Left hindlimb (tissue), 1 donor: ENCODE measurements around the gene CNIH1.
"Not testable (repeated sequence)": the region's sequence is repeated elsewhere in the genome, so short reads cannot be mapped to it uniquely, and the experiment has no call there.

ENCODE experiments used
- DNase-seq: peaks from one replicate; pipeline ENCODE4 v3.0.0-alpha.2; 2018

The CNIH1 gene

DNA sequence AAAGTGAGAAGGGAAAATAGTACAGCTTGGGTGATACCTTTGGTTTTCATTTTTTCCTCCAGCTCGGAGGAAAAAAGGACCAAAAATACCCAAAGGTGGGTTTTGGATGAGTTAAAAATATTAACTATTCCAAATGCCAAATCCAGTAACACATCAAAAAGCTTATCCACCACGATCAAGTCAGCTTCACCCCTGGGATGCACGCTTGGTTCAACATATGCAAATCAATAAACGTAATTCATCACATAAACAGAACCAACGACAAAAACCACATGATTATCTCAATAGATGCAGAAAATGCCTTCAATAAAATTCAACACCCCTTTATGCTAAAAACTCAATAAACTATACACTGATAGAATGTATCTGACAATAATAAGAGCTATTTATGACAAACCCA lies 62.3 kb downstream of the CNIH1 start:
- DNase-seq: not testable (repeated sequence)

- no peak for DNase-seq
These were observed 63.7 kb downstream of the CNIH1 start for GRCh38 chr14:54377501-54377900.

DNA sequence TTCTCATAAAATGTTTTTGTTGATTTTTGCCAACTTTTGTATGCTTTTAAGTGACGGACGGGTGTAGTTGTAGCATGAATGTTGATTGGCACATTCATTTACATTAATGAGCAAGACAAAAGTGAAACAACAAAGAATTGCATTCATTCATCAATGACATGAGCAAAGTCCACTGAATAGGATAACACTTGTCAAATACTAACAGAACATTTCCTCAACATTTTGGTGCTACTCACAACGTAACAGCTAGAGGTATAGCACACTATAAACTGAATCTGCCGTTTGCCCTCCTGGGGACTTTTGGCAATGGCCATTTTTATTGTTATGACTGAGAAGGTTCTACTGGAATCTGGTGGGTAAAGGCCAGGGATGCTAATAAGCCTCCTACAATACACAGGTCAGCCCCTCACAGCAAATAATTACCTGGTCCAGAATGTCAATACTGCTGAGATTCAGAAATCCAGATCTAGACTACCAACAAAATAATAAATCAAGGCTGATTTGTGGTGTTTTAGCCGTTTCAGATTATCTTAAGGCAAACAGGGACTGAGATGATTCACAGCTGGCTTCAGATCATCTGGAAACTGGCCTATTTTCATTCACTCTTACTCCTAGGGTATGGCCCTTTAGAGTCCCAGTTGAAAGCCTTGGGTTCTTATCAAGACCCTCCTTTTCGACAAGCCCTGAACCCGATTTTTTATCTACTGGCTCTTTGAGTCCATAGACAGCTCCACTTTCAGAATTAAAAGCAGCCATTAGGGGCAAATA lies 66.9 kb downstream of the CNIH1 start:
- DNase-seq: no peak
